ENCODE data around the gene KLF17. TPM values are rescaled to one million over a fixed set of nuclear protein-coding genes. Genes with fewer than 3 reads are reported as not detected.
A peak's percentile ranks its signal among the peaks of the same experiment; 100 is the strongest.
"Not testable (repeated sequence)": the region's sequence is repeated elsewhere in the genome, so short reads cannot be mapped to it uniquely, and the experiment has no call there.

The KLF17 gene
- total RNA-seq, 1 experiment from 2014 or later: 0.74 TPM

DNA sequence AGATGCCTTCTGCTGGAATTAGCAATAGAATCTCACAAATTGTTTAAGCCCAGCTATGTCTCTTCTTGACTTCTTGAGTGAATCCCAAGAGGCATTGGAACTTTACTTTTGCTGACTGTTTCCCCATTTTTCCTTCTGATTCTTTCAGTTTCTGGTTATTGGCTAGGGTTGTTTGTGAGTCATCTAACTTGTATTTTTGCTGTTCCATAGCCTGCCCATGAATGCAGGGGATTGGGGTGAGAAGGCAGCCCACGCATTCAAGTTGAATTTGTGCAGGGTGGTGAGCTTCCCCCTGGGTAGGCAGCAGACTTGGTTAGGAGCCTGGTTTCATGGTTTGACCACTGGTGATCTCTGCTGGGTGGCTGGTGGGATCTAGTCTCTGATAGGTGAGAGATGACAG lies 10.4 kb upstream of the KLF17 start:
- DNase-seq (ENCODE audit: low read depth): peak; percentile 46

- DNase-seq (ENCODE audit: low read depth): no peak
These were observed 9.7 kb upstream of the KLF17 start for GRCh38 chr1:44108971-44109370.

- DNase-seq (ENCODE audit: low read depth): no peak
These were observed 7.7 kb upstream of the KLF17 start for GRCh38 chr1:44110916-44111315.

DNA sequence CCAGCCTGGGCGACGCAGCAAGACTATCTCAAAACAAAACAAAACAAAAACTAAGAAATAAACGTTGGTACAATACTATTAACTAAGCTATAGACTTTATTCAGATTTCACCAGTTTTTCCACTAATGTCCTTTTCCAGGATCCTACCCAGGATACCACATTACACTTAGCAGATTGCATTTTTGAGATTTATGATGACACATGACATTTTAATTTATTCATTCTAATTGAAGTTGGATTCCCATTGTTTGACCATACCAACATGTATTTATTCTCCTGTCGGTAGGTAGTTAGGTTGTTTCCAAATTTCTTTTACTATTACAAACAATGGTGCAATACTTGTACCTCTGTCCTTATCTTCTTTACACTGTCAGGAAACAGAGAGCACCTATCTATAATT lies 6.8 kb upstream of the KLF17 start:
- no peak for DNase-seq (ENCODE audit: low read depth)

- DNase-seq (ENCODE audit: low read depth): peak; percentile 52
These were observed 6.1 kb upstream of the KLF17 start for GRCh38 chr1:44112486-44112885.

- no peak for DNase-seq (ENCODE audit: low read depth)
These were observed 5.5 kb upstream of the KLF17 start for GRCh38 chr1:44113095-44113609.

DNA sequence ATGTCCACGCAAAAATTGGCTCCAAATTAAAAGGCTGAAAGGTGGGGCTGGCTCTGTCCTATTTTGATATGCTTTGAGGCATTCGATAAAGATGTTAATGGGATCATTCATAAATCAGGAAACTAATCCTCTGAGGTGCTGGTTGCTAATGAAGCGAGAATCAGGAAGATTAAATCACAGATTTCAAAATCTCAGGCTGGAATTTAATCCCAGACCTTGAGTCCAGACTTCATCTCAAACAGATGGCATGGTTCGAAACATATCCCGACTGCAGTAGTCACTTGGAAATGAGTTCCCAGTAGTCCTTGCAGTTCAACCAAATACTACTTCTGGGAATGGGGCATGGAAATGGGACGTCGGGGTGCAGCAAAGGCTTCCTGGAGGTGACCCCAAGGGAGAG lies 4.5 kb upstream of the KLF17 start:
- DNase-seq (ENCODE audit: low read depth): no peak

DNA sequence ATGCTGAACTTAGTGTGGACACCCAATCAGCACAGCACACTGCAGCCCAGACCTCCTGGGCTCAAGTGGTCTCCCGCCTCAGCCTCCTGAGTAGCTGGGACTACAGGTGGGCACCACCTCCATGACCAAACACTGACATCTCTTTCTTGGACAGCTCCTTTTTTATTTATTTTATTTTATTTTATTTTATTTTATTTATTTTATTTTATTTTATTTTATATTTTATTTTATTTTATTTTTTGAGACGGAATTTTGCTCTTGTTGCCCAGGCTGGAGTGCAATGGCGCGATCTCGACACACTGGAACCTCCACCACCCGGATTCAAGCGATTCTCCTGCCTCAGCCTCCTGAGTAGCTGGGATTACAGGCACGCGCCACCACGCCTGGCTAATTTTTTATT lies 1.3 kb upstream of the KLF17 start:
- not testable (repeated sequence) for DNase-seq (ENCODE audit: low read depth)

DNA sequence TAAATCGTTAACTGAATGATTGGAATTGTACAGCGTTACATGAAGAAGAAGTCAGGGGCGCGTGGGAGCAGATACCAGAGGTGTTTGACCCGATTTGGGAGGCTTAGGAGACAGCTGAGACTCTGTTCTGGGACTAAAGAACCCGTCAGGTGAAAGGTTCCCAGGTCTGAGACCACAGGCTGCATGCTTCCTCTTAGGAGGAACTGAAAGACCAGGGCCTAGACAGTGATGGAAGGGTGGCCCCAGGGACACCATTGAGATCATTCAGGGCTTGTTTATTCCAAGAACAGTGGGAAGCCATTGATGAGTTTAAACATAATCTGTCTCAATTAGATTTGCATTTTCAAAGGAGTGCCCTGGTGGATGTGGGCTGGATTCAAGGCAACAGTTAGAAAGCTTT lies 904 bp downstream of the KLF17 start:
- no peak for DNase-seq (ENCODE audit: low read depth)

DNA sequence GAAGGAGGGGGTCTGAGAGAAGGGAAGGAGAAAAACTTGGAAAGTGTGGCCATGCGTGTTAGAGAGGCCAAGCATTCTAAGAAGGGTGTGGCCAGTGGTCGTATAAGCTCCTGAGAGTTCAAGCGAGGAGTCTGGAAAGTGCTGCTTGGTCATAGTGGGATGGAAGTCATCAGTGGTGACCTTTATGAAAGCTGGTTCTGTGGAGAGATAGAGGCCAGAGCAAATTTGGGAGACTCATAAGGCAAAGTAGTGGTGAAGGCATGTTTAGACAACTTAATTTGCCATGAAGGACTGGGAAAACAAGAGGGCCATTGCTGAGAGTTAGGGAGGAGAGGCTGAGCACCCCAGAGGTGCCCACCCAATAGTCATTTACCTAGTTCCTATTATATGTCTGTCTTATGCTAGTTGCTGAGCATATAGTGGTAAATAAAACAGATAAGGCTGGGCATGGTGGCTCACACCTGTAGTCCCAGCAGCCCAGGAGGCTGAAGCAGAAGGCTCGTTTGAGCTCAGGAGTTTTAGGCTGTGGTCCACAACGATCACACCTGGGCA lies 1.9 kb downstream of the KLF17 start:
- no peak for DNase-seq (ENCODE audit: low read depth)

DNA sequence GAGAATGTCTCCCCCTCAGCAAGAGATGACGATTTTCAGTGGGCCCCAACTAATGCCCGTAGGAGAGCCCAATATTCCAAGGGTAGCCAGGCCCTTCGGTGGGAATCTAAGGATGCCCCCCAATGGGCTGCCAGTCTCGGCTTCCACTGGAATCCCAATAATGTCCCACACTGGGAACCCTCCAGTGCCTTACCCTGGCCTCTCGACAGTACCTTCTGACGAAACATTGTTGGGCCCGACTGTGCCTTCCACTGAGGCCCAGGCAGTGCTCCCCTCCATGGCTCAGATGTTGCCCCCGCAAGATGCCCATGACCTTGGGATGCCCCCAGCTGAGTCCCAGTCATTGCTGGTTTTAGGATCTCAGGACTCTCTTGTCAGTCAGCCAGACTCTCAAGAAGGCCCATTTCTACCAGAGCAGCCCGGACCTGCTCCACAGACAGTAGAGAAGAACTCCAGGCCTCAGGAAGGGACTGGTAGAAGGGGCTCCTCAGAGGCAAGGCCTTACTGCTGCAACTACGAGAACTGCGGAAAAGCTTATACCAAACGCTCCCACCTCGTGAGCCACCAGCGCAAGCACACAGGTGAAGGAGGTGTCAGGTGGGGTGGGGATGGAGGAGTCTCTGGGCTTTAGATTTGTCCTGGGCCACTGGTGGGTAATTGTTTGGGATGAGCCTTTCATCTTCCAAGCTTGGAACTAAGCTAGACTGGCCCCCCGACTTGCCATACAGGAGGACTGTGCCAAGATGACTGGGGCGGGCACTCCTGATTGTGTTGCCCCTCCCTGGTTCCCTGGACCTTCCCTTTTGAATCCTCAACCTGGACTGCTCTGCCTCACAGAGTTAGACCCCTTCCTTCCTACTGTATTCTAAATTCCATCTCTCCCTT lies 11.2 kb downstream of the KLF17 start:
- DNase-seq (ENCODE audit: low read depth): no peak

GRCh38 chr1:44131411-44131810 lies 12.8 kb downstream of the KLF17 start:
- DNase-seq (ENCODE audit: low read depth): no peak

DNA sequence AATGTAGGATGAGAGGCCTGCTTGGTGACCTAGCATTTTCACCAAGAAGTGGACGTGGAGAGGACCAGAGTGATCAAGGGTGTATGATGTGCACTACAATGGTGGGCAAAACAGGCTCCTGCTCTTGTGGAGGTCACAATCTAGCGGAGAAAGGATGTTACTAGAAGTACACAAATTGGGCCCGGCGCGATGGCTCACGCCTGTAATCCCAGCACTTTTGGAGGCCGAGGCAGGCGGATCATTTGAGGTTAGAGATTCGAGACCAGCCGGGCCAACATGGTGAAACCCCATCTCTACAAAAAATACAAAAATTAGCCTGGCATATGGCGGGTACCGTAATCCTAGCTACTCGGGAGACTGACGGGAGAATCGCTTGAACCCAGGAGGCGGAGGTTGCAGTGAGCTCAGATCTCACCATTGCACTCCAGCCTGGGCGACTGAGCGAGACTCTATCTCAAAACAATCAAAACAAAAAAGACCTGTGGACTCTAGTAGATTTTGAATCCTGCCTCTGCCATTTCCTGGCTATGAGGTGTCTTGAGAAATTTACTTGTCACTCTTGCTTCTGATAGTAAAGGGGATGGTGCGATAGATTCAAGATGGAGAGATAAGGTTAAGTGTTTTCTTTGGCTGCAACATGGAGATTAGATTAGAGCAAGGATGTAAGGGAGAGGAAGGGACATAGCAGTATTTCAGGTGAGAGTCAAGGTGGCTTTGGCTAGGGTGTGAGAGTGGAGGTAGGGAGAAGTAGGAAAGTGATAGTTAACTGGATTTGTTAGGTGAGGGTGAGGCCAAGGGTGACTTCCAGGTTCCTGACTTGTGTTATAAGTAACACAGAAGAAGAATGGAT lies 15.7 kb downstream of the KLF17 start:
- no peak for DNase-seq (ENCODE audit: low read depth)

DNA sequence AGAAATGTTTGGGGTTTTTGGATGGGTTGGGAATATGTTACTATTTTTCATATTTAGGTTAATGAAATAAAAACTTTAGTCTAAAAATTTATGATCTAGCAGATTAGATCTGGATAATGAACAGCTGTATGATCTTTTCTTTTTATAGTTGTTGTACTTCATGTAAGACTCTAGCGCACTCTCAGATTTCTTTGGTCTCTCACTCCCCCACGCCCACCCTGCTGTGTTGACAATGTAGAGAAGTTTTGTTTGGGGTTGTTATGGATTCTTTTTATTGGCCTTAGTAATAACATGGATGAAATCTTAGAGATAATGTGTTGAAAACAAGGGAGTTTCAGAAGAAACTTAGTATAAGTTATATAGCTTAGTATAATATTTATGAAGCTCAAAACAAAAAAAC lies 17.3 kb downstream of the KLF17 start:
- no peak for DNase-seq (ENCODE audit: low read depth)

GRCh38 chr1:44138239-44138638 lies 19.6 kb downstream of the KLF17 start:
- no peak for DNase-seq (ENCODE audit: low read depth)

DNA sequence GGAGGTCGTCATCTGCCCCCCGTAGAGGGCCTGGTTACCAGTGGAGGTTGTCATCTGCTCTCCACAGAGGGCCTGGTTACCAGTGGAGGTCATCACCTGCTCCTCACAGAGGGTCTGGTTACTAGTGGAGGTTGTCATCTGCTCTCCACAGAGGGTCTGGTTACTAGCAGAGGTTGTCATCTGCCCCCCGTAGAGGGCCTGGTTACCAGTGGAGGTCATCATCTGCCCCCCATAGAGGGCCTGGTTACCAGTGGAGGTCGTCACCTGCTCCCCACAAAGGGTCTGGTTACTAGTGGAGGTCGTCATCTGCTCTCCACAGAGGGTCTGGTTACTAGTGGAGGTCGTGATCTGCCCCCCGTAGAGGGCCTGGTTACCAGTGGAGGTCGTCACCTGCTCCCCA lies 20.9 kb downstream of the KLF17 start:
- DNase-seq (ENCODE audit: low read depth): not testable (repeated sequence)

- DNase-seq (ENCODE audit: low read depth): no peak
These were observed 22.9 kb downstream of the KLF17 start, which contains the start of gene KLF18 for GRCh38 chr1:44141531-44141930. Gene KLF18 (minus strand): TSS chr1:44141631. CDS start chr1:44141631, 0 bp downstream.

DNA sequence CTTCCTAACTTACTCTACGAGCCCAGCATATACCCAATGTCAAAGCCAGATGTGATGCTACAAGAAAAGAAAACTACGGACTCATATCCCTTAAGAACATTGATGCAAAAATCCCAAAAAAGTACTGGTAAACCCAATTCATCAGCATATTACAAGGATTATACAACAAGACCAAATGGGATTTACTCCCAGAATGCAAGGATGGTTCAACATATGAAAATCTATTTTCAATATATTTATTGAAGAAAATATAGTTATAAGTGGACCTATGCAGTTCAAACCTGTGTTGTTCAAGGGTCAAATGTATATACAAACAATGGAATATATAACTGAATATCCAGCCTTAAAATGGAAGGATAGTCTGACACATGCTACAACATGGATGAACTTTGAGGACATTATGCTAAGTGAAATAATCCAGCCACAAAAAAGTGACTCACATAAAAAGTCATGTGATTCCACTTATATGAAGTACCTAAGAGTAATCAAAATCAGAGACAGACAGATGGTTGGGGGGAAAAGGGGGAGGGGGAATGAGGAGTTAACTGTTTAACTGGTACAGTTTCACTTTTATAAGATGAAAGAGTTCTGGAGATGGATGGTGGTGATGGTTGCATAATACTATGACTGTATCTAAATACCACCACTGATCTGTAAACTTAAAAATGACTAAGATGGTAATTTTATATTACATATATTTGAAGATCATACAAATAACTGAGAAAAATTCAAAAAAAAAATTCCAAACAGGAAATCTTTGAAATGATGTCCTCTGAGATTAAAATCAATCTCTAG lies 26.5 kb downstream of the KLF17 start:
- no peak for DNase-seq (ENCODE audit: low read depth)

DNA sequence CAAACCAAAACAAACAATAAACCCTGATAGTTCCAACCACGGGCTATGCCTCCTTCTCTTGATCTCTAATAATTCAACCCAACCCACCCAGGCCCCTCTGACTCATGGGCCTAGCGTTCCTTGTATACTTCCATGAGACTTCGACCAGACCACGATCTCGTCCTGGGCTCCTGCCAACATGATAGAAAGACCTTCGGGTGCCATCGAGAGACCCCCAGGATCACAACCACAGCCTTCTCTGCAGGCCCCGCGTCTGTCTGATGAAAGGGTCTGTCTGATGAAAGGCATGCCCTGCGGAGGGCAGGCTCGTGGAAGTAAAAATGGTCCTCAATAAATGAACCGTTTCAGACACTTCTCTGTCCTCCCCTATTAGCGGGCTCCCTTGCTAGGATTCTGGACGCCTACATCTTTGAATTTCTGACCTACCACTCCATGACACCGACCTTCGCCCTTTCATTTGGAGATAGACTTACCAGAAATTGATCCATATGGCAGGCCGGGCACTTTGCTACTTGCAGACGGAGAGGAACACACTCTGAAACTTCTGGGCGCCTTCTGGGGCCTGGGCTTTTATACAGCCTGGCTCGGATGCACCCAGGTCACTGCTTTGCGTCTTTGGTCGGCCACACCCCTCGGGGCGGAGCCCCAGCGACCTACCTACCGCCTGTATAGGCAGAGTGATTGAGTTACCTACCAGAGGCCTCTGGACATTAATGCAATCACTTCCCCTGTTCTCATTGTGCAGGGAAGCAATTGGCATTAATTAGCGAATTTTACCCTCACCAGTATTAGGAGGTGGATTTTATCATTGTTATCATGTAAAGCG lies 28.1 kb downstream of the KLF17 start:
- no peak for DNase-seq (ENCODE audit: low read depth)

GRCh38 chr1:44147582-44147981 lies 29.0 kb downstream of the KLF17 start:
- no peak for DNase-seq (ENCODE audit: low read depth)

Measured in HT1080 (cell line).